HG03575 (cell line): ENCODE results near the gene ADAMTSL1.

Experiments
- ATAC-seq: cut with Tn5 transposase; IDR thresholded peaks from one replicate; pipeline ENCODE4 v1.9.1; 2021; ENCODE audit not compliant: unreplicated experiment, insufficient number of reproducible peaks, low FRiP score; ENCODE audit errors: extremely low read depth

The ADAMTSL1 gene

GRCh38 chr9:18585996-18586395, 112.0 kb downstream of the ADAMTSL1 start:
- no peak for ATAC-seq

- no peak for ATAC-seq
Measured at GRCh38 chr9:18588002-18588401, 114.0 kb downstream of the ADAMTSL1 start.

DNA sequence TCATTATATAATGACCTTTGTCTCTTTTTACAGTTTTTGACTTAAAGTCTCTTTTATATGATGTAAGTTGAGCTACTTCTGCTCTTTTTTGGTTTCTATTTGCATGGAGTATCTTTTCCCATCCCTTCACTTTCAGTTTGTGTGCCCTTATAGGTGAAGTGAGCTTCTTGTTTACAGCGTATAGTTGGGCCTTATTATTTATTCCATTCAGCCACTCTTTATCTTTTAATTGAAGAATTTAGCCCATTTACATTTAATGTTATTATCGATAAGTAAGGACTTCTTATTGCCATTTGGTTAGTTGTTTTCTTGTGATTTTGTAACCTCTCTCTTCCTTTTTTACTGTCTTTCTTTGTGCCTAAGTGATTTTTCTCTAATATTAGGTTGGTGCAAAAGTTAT, 117.3 kb downstream of the ADAMTSL1 start:
- ATAC-seq, result no peak

DNA sequence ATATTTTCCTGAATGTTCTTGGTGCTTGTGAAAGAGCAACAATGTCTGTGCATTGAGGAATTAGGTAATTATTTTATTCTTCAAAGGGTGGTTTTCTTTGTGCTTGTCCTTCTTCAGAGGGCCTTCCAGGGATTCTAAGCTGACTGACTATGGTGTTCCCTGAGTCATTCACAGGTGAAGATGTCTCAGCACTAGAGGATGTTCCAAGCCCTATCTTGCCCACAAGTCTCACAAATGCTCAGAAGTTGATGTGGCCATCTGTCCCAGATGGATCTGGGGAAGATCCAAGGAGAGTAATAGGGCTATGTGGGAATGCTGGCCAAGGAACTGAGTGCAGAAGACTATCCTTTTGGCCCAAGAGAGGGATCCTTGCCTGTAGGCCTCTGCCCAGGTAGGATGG, 120.9 kb downstream of the ADAMTSL1 start:
- no peak for ATAC-seq

DNA sequence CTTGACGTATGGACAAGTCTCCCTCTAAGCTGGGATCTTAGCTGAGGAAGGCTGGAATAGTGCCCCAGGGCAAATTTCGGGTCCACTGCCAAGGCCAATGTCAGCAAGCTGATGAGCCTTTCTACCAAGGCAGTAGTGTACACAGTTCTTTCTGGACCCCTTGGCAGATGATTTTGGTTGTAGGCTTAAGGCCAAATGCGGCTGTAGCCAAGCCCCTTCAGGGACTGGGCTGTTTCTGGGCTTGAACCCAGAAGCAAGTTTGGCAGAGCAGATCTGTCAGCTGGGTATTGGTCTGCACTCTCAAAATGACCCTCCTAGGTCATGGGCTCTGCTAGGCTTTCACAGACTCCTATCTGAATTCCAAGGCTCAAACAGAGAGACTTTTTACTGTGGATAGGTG, 121.6 kb downstream of the ADAMTSL1 start:
- ATAC-seq, result no peak

- no peak for ATAC-seq
Measured at GRCh38 chr9:18596920-18597319, 123.0 kb downstream of the ADAMTSL1 start.

DNA sequence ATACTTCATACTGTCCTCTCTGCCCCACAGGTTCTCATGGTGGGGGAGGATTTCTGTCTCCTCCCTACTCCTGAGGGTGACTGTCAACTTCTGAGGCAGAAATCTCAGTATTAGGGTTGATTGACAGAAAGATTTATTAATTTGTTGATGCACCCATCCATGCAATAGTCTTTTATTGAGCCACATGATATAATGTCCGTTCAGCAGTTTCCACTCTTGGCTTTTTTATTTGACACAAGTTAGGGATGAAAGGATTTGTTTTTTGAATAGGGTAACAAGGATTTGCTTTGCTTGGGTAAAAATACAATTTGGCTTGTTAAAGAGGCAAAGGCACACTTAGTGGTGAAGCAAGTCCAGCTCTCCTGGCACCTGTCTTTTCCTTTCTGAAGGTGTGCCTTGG, 125.0 kb downstream of the ADAMTSL1 start:
- no peak for ATAC-seq

DNA sequence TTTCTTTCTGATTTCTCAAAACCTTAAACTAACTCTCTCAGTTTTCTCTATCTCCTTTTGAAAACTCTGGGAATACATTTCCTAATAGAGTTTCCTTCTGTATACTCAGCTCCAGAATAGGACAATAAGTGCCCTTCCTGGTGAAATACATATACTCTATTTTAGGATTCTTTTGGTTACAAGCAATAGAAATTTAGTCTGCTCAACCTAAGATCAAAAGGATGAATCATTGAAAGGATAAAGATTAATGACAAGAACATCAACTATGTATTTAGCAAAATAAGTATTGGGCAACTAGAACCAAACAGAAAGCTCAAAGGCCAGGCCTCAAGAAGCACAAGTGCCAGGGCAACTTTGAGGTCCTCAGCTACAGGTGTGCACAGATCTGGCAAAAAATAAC, 127.1 kb downstream of the ADAMTSL1 start:
- no peak for ATAC-seq

DNA sequence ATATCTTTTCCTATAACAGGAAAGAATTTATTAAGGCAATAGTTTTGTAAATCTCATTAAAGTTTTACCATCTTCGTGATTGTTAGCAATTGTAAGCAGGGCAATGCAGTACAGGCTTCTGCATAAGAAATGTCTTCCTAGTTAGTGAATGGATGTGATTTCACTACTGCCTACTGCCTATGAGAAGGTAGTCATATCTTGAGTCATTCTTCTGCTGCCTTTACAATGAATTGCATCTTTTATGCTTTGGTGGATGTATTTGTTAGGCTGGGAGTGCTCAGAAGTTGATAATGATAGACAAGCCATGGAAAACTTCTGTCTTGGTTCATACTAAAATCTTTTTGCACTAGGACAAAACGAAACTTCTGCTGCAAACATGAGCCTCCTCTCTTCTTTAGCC, 128.0 kb downstream of the ADAMTSL1 start:
- no peak for ATAC-seq

GRCh38 chr9:18604767-18605730, 131.1 kb downstream of the ADAMTSL1 start:
- no peak for ATAC-seq

- ATAC-seq, result no peak
Measured at GRCh38 chr9:18605766-18606180, 131.8 kb downstream of the ADAMTSL1 start.

GRCh38 chr9:18606281-18606680, 132.3 kb downstream of the ADAMTSL1 start:
- ATAC-seq, result no peak

DNA sequence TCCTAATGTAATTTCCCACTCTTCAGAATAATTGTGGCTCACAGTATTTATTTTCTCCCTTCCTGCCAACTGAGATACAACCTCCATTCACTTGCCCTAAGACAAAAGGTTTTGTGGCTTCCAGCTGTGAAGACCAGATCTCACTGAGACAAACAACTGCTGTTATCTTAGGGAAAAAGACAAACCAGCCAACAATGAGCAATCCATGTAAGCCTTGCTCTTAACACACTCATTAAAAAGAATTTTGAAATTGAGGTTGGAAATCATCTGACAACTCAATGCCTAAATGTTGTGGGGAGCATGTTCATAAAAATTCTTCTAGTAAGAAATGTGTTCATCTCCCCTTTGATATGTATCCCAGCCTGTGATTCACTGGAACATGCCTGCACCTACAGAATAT, 132.9 kb downstream of the ADAMTSL1 start:
- ATAC-seq, result no peak

DNA sequence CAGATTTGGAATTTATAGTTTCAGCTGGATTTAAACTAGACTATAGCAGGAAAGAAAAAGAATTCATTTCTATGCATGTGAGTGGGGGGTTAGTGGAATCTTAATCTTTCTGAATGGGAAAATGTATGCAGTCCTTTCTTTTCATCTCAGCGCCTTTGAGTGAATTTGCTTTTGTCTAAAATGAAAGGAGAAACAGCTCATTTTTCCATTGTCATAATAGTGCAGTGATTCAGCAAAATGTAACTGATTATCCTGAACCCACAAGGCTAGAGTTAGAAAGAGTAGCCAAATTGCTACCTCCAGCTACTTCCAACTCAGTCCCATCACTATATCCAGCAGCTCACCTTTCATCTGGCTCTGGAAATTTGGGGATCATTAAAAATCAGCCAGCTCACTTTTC, 134.4 kb downstream of the ADAMTSL1 start:
- ATAC-seq, result no peak

GRCh38 chr9:18610956-18611355, 137.0 kb downstream of the ADAMTSL1 start:
- ATAC-seq, result no peak

DNA sequence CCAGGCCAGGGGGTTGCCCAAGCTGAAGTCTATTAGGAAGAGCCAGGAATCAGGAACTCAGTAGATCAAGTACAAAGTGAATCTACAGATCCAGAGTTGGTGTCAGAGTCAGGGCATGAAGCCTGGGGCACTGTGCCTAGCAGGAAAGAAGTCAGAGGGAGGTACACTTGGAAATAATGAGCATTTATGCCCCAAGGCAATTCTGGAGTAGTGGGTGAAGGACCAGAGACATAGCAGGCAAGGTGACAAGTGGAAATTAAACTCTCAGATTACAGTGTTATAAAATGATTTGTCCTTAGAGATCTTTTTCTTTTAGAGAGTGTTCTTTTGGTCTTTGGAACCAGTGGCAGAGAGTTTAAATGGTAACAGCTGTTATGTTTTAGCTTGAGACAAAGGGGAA, 138.0 kb downstream of the ADAMTSL1 start:
- no peak for ATAC-seq

DNA sequence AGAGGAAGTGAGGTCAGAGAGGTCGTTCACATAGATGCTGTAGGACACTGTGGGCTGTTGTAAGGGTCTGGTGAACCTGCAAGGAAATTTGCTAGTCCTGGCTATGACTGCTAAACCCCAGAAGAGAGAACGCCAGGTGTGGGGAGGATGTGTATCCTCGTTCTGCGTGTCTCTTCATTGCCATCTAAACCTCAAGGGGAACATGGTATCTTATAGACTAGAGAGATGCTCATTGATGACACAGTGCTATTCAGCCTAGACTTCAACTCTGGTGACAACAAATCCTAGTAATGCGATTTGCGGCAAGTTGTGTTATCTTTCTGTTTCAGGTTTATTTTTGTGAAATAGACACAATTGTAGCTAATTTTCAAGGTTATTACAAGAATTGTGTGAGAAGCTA, 140.2 kb downstream of the ADAMTSL1 start:
- no peak for ATAC-seq

DNA sequence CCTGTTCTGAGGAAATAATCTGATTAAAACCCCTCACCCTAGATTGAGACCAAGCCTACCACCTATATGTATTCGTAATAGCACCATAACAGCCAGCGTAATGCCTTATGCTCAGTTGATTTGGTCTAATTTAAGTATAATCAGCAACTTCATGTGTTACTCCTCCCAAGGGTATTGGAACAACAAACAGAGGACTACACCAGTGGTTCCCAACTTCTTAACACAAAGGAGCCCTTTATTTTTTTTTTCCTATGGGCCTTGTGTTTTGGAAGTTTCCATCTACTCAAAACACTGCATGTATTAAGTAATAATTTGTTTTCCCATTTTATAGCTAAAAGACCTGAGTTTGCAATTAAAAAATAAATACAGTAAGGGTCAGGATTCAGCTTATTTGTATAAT, 140.7 kb downstream of the ADAMTSL1 start:
- no peak for ATAC-seq

DNA sequence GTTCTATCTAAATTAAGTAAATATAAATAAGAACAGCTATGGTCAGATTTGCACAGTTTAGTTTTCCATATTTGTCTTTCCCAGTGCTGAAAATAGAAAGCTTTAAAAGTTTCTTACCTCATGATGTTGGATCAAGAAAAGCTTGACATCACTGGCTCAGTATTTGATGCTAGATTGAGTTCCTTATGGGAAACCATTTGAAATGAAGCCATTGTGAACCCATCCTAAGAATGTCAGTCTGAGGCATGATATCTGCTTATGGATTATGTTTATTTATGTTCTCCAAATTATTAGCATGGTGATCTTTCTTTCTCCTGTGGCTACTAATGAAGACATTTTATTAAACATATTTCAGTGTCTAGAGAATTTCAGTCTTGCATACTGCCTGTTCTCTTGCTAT, 143.0 kb downstream of the ADAMTSL1 start:
- no peak for ATAC-seq

DNA sequence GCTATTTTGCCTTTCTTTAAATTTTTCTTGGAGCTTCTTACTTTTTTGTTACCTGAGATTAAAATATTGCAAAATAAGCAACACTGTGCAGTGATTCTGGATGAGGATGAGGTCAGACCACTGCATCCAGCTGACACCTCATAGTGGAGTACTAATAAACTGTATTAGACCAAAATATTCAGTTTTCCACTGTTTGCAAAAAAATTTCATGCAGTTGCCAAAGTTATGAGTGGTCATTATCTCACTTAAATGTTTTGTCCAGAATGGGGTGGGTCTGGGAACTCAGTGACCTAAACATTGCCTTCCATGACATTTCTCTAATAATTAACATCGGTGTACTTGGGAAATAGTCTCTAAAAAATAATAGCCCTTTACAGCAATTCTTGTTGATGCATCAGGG, 143.8 kb downstream of the ADAMTSL1 start:
- ATAC-seq, result no peak

GRCh38 chr9:18618862-18619261, 144.9 kb downstream of the ADAMTSL1 start:
- no peak for ATAC-seq
